Brain microvascular endothelial cell (primary cell): ENCODE results near the gene ASCL2.

Experiments
- DNase-seq: peaks from one replicate; pipeline ENCODE4 v3.0.0-alpha.2; 2020
- H3K27ac ChIP-seq: fragments of 250-450 bp; sonication (Bioruptor Pico); 2 replicates; pipeline ENCODE4 v1.5.1; 2020; ENCODE audit warnings: mild to moderate bottlenecking, moderate library complexity
- H3K27me3 ChIP-seq: fragments of 250-450 bp; sonication (Bioruptor Pico); replicated peaks from 2 replicates; pipeline ENCODE4 v1.5.1; 2020; ENCODE audit warnings: mild to moderate bottlenecking
- H3K36me3 ChIP-seq: fragments of 250-450 bp; sonication (Bioruptor Pico); replicated peaks from 2 replicates; pipeline ENCODE4 v1.5.1; 2020; ENCODE audit warnings: mild to moderate bottlenecking
- H3K4me3 ChIP-seq: 2 replicates; pipeline ENCODE4 v1.5.1; 2011; ENCODE audit warnings: low read depth, mild to moderate bottlenecking, control low read depth, low read length, moderate library complexity
- CTCF ChIP-seq: IDR thresholded peaks from 2 replicates; pipeline ENCODE4 v1.5.1; 2011; ENCODE audit warnings: low read depth, mild to moderate bottlenecking, moderate library complexity, low read length, control low read depth, inconsistent platforms; ENCODE audit errors: missing control alignments
- in situ Hi-C: cut with HindIII; loops from 2 replicates; pipeline ENCODE4 v1.10.0; 2017; ENCODE audit warnings: low sequenced_read_pairs, low pct_ligation_motif_present

Gene ASCL2

GRCh38 chr11:2220173-2220771 is 50.1 kb downstream of the ASCL2 start:
- no peak overlapping the region for H3K4me3 ChIP-seq
- no peaks in the 10 kb centered on the region for H3K36me3 ChIP-seq
- in situ Hi-C loops: no loop called here
- TF ChIP-seq CTCF: no peak
- no peak for DNase-seq
- H3K27me3 ChIP-seq: peaks cover 14% of the 10 kb centered on the region
- no peak overlapping the region for H3K27ac ChIP-seq

GRCh38 chr11:2219318-2220017 is 50.9 kb downstream of the ASCL2 start:
- no peak for DNase-seq
- Histone ChIP-seq H3K4me3 (no peak overlapping the region), H3K27me3 (peaks cover 14% of the 10 kb centered on the region), H3K36me3 (no peaks in the 10 kb centered on the region), H3K27ac (no peak overlapping the region)
- in situ Hi-C loops: no loop called here
- no peak for TF ChIP-seq CTCF
